Osteoblast (primary cell): Measurements from ENCODE around the gene CHI3L2. TPM values are rescaled to one million over a fixed set of nuclear protein-coding genes. Genes with fewer than 3 reads are reported as not detected.
A peak's percentile ranks its signal among the peaks of the same experiment; 100 is the strongest.

ENCODE experiments used
- DNase-seq: peaks from one replicate; pipeline ENCODE4 v3.0.0; 2011; ENCODE audit warnings: low spot score, mixed read lengths; ENCODE audit not compliant: insufficient read length; ENCODE audit errors: missing footprints
- H2AFZ ChIP-seq: 2 replicates; pipeline ENCODE4 v1.6.0; 2011; ENCODE audit warnings: mild to moderate bottlenecking, low read length
- H3K27ac ChIP-seq: 2 replicates; pipeline ENCODE4 v1.5.1; 2011; ENCODE audit warnings: mild to moderate bottlenecking, low read depth, low read length, moderate library complexity
- H3K27me3 ChIP-seq: 2 replicates; pipeline ENCODE4 v1.6.0; 2012; ENCODE audit warnings: mild to moderate bottlenecking, control low read depth, inconsistent platforms, low read length, moderate library complexity; ENCODE audit not compliant: insufficient read depth
- H3K36me3 ChIP-seq: 2 replicates; pipeline ENCODE4 v1.5.1; 2011; ENCODE audit warnings: mild to moderate bottlenecking, low read length, control low read depth, moderate library complexity; ENCODE audit not compliant: insufficient read depth
- H3K4me1 ChIP-seq: 2 replicates; pipeline ENCODE4 v1.5.1; 2011; ENCODE audit warnings: mild to moderate bottlenecking, low read length, control low read depth, moderate library complexity; ENCODE audit not compliant: insufficient read depth
- H3K4me2 ChIP-seq: 2 replicates; pipeline ENCODE4 v1.6.0; 2011; ENCODE audit warnings: mild to moderate bottlenecking, low read length; ENCODE audit not compliant: insufficient read depth
- H3K4me3 ChIP-seq: fragments of 200-600 bp; sonication (generic); 3 replicates; pipeline ENCODE4 v1.5.1; 2012; ENCODE audit warnings: mild to moderate bottlenecking, low read length, inconsistent platforms; ENCODE audit not compliant: insufficient read depth
- H3K79me2 ChIP-seq: 2 replicates; pipeline ENCODE4 v1.6.0; 2012; ENCODE audit warnings: mild to moderate bottlenecking, low read length, control low read depth, inconsistent platforms; ENCODE audit not compliant: insufficient read depth
- H3K9me3 ChIP-seq: 2 replicates; pipeline ENCODE4 v1.5.1; 2011; ENCODE audit warnings: low read depth, low read length, control low read depth
- H4K20me1 ChIP-seq: 2 replicates; pipeline ENCODE4 v1.6.0; 2012; ENCODE audit warnings: mild to moderate bottlenecking, low read length, control low read depth; ENCODE audit not compliant: insufficient read depth
- total RNA-seq: library from RNA; depleted of rRNA; stranded (reverse); fragments of >200 nt; gene quantifications from 2 replicates; pipeline ENCODE4 v1.2.3, GENCODE V29; 2012
- TF ChIP-seq, protein P1 (sequence below): IDR thresholded peaks from 2 replicates; pipeline ENCODE4 v1.5.1; 2011; ENCODE audit warnings: mild to moderate bottlenecking, low read depth, low read length, moderate library complexity; ENCODE audit errors: extremely low read depth

CHI3L2 gene
- total RNA-seq, 1 donor: 2.9 TPM

DNA sequence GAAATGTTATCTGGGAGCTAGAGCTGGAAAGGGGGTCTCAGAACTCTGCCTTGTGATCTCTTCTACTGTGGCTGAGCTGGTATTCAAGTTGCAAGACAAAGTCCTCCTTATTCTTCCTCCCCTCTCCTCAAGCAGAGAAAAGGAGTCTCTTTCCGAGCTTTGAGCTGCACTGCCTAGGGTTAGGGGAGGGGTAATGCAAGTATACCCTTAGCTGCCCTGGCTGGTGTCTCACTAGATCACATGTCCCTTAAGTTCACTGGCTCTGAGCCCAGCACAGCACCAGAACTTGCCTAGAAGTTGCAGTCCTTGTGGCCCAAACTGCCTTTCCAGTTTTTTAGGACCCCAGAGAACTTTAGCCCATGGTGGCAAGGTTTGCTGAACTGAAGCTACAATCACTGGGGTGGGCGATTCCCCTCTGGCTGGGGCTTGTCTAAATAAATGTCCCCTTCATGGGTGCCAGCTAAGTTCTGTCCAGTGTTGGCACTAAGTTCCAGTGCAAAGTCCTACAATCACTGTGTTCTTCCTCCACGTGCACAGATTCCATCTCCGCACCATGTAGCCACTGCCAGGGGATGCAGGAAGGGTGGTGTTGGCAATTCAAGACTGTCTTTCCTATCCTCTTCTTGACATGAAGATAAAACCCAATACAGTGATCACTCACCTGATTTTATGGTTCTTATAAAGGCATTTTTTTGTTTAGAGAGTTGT is 40.4 kb downstream of the CHI3L2 start:
- no peak overlapping the region for H2AFZ ChIP-seq
- no peak overlapping the region for H3K4me3 ChIP-seq
- H3K27ac ChIP-seq: no peak overlapping the region
- H3K4me2 ChIP-seq: no peak overlapping the region
- no peaks in the 10 kb centered on the region for H4K20me1 ChIP-seq
- H3K79me2 ChIP-seq: no peaks in the 10 kb centered on the region
- TF ChIP-seq, protein P1, sequence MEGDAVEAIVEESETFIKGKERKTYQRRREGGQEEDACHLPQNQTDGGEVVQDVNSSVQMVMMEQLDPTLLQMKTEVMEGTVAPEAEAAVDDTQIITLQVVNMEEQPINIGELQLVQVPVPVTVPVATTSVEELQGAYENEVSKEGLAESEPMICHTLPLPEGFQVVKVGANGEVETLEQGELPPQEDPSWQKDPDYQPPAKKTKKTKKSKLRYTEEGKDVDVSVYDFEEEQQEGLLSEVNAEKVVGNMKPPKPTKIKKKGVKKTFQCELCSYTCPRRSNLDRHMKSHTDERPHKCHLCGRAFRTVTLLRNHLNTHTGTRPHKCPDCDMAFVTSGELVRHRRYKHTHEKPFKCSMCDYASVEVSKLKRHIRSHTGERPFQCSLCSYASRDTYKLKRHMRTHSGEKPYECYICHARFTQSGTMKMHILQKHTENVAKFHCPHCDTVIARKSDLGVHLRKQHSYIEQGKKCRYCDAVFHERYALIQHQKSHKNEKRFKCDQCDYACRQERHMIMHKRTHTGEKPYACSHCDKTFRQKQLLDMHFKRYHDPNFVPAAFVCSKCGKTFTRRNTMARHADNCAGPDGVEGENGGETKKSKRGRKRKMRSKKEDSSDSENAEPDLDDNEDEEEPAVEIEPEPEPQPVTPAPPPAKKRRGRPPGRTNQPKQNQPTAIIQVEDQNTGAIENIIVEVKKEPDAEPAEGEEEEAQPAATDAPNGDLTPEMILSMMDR: no peak
- DNase-seq: peak; percentile 22
- no peaks in the 10 kb centered on the region for H3K36me3 ChIP-seq
- H3K27me3 ChIP-seq: peaks cover 26% of the 10 kb centered on the region
- H3K9me3 ChIP-seq: no peaks in the 10 kb centered on the region
- no peaks in the 10 kb centered on the region for H3K4me1 ChIP-seq

DNA sequence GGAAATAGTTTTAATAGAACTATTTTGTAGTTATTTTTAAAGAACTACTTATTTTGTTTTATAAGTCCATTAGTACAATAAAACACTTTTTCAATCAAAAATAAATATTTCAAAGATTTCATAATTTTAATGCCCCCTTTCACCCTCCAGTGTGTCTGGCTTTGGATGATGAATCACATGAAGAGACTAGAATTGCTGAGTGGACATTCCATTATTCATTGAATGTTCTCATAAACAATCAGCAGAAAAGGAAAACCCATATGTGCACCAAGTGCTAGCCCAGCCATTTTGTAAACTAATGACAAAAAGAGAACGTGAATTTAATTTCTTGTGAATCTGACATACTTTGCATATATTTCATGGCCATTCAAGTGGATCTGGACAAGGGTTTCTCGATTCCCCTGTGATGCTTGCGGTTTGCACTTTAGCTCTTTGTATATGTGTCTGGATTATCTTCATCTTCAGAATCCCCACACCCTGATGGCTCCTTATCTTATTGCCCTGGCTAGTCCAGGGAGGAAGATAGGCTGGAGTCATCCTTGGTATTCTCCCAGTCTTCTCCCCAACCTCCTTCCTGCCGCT is 42.4 kb downstream of the CHI3L2 start:
- Histone ChIP-seq H3K4me2 (no peak overlapping the region), H2AFZ (no peak overlapping the region), H3K79me2 (no peaks in the 10 kb centered on the region), H3K36me3 (no peaks in the 10 kb centered on the region), H4K20me1 (no peaks in the 10 kb centered on the region), H3K27ac (no peak overlapping the region), H3K4me3 (no peak overlapping the region), H3K27me3 (peaks cover 26% of the 10 kb centered on the region), H3K9me3 (no peaks in the 10 kb centered on the region), H3K4me1 (peaks cover 8% of the 10 kb centered on the region)
- TF ChIP-seq, protein P1: no peak
- DNase-seq: peak; percentile 36

DNA sequence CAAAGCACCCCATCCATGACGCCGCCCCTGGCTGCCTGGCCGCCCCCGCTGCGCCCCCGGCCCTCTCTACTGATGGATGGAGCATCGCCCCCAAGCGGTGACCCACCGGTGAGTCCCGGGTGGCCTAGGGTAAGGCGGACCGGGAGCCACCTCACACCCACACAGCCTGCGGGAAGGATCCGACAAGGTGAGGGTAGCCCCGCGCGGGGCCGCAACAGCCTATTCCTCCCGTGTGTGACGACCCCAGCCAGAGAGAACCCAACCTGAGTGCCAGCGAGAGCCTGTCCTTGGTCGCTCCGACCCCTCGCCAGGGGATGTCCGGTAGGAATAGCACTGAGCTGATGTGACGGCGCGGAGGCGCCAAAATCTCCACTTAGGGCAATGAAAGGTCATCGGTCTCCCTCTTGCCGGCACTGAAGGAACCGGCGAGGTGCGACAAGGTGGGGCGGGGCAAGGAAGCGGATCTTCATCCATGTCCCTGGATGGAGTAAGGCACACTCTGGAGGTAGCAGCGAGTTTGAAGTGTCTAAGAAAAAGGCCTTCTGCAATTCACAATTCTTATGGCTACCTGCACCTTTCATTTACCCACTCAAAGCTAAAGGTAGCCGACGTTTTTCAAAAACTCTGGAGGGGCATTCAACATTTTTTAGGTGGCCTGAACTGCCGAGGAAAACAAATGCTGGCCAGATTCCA is 43.4 kb downstream of the CHI3L2 start:
- no peak for DNase-seq
- no peak overlapping the region for H2AFZ ChIP-seq
- H3K27me3 ChIP-seq: peaks cover 26% of the 10 kb centered on the region
- TF ChIP-seq, protein P1: no peak
- no peaks in the 10 kb centered on the region for H3K9me3 ChIP-seq
- H3K36me3 ChIP-seq: no peaks in the 10 kb centered on the region
- H3K4me1 ChIP-seq: peaks cover 14% of the 10 kb centered on the region
- H3K4me3 ChIP-seq: no peak overlapping the region
- H3K27ac ChIP-seq: no peak overlapping the region
- no peak overlapping the region for H3K4me2 ChIP-seq
- no peaks in the 10 kb centered on the region for H4K20me1 ChIP-seq
- H3K79me2 ChIP-seq: no peaks in the 10 kb centered on the region

DNA sequence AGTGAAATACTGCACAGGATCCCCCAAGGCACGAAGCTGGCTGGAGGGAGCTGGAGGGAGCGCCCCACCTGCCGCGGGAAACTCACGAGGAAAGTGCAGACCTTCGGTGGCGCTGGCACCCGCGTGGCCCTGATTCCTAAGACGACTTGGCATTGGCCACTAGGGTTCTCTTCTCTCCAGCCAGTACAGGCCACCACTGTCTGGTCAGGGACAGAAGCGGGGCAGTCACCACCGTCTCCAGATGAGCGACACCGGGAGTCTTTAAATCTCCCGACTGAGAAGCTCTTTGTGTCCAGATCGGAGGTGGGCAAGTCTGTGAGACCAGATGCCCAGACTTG is 43.9 kb downstream of the CHI3L2 start:
- H3K27ac ChIP-seq: no peak overlapping the region
- no peak overlapping the region for H3K4me2 ChIP-seq
- H2AFZ ChIP-seq: no peak overlapping the region
- H3K36me3 ChIP-seq: no peaks in the 10 kb centered on the region
- H3K79me2 ChIP-seq: no peaks in the 10 kb centered on the region
- H3K4me3 ChIP-seq: no peak overlapping the region
- H3K27me3 ChIP-seq: peaks cover 26% of the 10 kb centered on the region
- H4K20me1 ChIP-seq: no peaks in the 10 kb centered on the region
- TF ChIP-seq, protein P1: no peak
- no peaks in the 10 kb centered on the region for H3K9me3 ChIP-seq
- no peak for DNase-seq
- H3K4me1 ChIP-seq: peaks cover 14% of the 10 kb centered on the region
